Gastroesophageal sphincter (tissue), 3 donors: Measurements from ENCODE around the gene REPIN1.

Experiments
- CTCF ChIP-seq, 4 experiments: fragments of 200-600 bp in 2 of 4; fragments of 450-650 bp in 2 of 4; sonication (generic) in 1 of 4; IDR thresholded peaks; one replicate each; pipeline ENCODE4 v1.5.1; 2017 to 2019; ENCODE audit warnings: antibody characterized with exemption in 4 of 4, mild to moderate bottlenecking in 2 of 4, moderate library complexity in 2 of 4
- POLR2A ChIP-seq, 2 donors: fragments of 450-650 bp; IDR thresholded peaks; one replicate each; pipeline ENCODE4 v1.6.1; 2017; ENCODE audit warnings: antibody characterized with exemption in 2 of 2, mild to moderate bottlenecking in 2 of 2, moderate library complexity in 1 of 2
- POLR2AphosphoS5 ChIP-seq: sonication (generic); formaldehyde crosslinking; IDR thresholded peaks from one replicate; pipeline ENCODE4 v1.6.1; 2017; ENCODE audit warnings: antibody characterized with exemption

DNA sequence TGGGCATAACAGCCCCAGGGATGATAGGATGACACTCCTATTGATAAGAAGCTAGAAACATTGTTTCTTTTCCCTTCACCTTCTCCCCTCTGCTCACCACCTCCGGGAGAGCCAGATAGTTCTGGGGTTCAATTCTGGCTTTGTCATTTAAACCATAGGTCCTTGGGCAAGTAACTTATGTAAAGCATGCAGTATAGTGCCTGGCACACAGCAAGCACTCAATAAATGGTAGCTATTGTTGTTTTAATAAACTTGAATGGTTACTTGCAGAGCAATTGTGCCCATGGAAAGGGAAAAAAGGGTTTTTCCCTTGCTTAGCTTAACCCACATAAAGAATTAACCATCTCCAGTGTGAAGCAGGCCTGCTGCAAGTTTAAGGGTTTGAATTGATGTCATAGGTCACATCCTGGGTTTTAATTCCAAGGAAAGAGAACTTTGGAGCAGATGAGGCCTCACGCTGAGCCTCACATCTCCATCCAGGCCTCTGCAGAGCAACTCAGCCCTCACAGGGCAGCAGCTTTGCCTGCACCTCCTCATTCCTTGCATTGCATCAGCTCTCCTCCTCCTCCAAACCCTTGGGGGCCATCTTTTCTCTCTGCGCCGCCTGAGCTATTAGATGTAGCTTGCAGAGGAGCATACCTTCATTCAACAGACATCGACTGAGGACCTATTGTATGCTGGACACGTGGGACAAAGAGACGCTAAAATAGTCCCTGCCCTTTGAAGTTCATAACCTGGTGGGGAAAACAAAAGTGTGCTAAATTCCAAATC is 33.4 kb downstream of the REPIN1 start:
- TF ChIP-seq CTCF (IDR thresholded peaks at IDR 0.05) (no peak), POLR2AphosphoS5 (no peak), POLR2A (IDR thresholded peaks at IDR 0.05) (no peak)
